H1 (cell line): ENCODE data around the gene UQCR10. TPM values are rescaled to one million over a fixed set of nuclear protein-coding genes. Genes with fewer than 3 reads are reported as not detected.
A peak's percentile ranks its signal among the peaks of the same experiment; 100 is the strongest.

Experiments
- CTCF ChIA-PET: fragments of 300-600 bp; sonication (Branson Sonifier 250); formaldehyde crosslinking; loops from one replicate; lab custom pipeline; 2021; ENCODE audit not compliant: partially characterized antibody; lab: Charles Lee
- POLR2A ChIA-PET: fragments of 300-600 bp; sonication (Branson Sonifier 250); formaldehyde crosslinking; loops from one replicate; lab custom pipeline; 2021; ENCODE audit warnings: inconsistent platforms; ENCODE audit not compliant: partially characterized antibody; lab: Charles Lee
- DNase-seq, 2 experiments: peaks; one replicate each; pipeline versions ENCODE4 v3.0.0 to v3.0.0-alpha.2; 2010 to 2022; ENCODE audit warnings: low spot score in 2 of 2, low read depth in 1 of 2, mixed read lengths in 1 of 2
- FAIRE-seq: peaks from 2 replicates; lab custom pipeline; 2011; peaks lifted over from hg19 to GRCh38; lab: Jason Lieb, UNC
- H2AFZ ChIP-seq: 2 replicates; pipeline ENCODE4 v1.8.1; 2012; ENCODE audit warnings: low read length, inconsistent platforms
- H2AK5ac ChIP-seq: 2 replicates; pipeline ENCODE4 v1.6.1; 2013; ENCODE audit warnings: low read depth, low read length
- H2BK120ac ChIP-seq: replicated peaks from 2 replicates; pipeline ENCODE3; 2013; ENCODE audit warnings: low read depth, low read length, inconsistent platforms
- H2BK12ac ChIP-seq: 2 replicates; pipeline ENCODE4 v1.6.1; 2013; ENCODE audit warnings: low read depth, low read length
- H2BK15ac ChIP-seq: 2 replicates; pipeline ENCODE4 v1.6.1; 2013; ENCODE audit warnings: low read length
- H2BK20ac ChIP-seq: 2 replicates; pipeline ENCODE4 v1.6.1; 2013; ENCODE audit warnings: low read length
- H2BK5ac ChIP-seq: 2 replicates; pipeline ENCODE4 v1.6.1; 2013; ENCODE audit warnings: low read depth, low read length
- H3K14ac ChIP-seq: 2 replicates; pipeline ENCODE4 v1.6.1; 2013; ENCODE audit warnings: inconsistent platforms; ENCODE audit not compliant: insufficient read length
- H3K18ac ChIP-seq: 2 replicates; pipeline ENCODE4 v1.6.1; 2013; ENCODE audit warnings: low read length; ENCODE audit errors: extremely low read depth
- H3K23ac ChIP-seq: 2 replicates; pipeline ENCODE4 v1.6.1; 2013; ENCODE audit warnings: inconsistent platforms; ENCODE audit not compliant: insufficient read length
- H3K23me2 ChIP-seq: 2 replicates; pipeline ENCODE4 v1.6.1; 2013; ENCODE audit warnings: low read depth, low read length
- H3K27ac ChIP-seq: 2 replicates; pipeline ENCODE4 v1.6.1; 2011; ENCODE audit warnings: low read depth, low read length, inconsistent platforms
- H3K27me3 ChIP-seq, 4 experiments: replicated peaks in 1 of 4; 1 replicate in 1 of 4; 2 replicates in 3 of 4; pipeline versions ENCODE4 v1.6.1 to v1.8.1; 2011 to 2013; ENCODE audit warnings: low read length in 3 of 4, mild to moderate bottlenecking in 3 of 4, inconsistent platforms in 2 of 4, mixed read lengths in 2 of 4, moderate library complexity in 1 of 4; ENCODE audit not compliant: control insufficient read depth in 3 of 4, insufficient read depth in 3 of 4; ENCODE audit errors: extremely low read depth in 1 of 4
- H3K36me3 ChIP-seq, 4 experiments: 2 replicates each; pipeline versions ENCODE4 v1.6.1 to v1.8.1; 2011 to 2013; ENCODE audit warnings: mild to moderate bottlenecking in 4 of 4, low read length in 3 of 4, moderate library complexity in 2 of 4, control low read depth in 1 of 4, inconsistent platforms in 1 of 4; ENCODE audit not compliant: insufficient read depth in 4 of 4, control insufficient read depth in 2 of 4
- H3K4ac ChIP-seq: replicated peaks from 2 replicates; pipeline ENCODE3; 2013; ENCODE audit warnings: low read length, low read depth, mixed read lengths, inconsistent platforms; ENCODE audit not compliant: insufficient read length
- H3K4me1 ChIP-seq, 4 experiments: replicated peaks in 1 of 4; 1 replicate in 1 of 4; 2 replicates in 3 of 4; pipeline versions ENCODE4 v1.6.1 to v1.8.1; 2011 to 2013; ENCODE audit warnings: low read length in 3 of 4, inconsistent platforms in 2 of 4, mixed read lengths in 1 of 4; ENCODE audit not compliant: insufficient read depth in 4 of 4, control insufficient read depth in 3 of 4
- H3K4me2 ChIP-seq, 2 experiments: 2 replicates each; pipeline versions ENCODE4 v1.6.1 to v1.8.1; 2011 to 2013; ENCODE audit warnings: low read depth in 2 of 2, low read length in 2 of 2, control low read depth in 1 of 2, inconsistent platforms in 1 of 2, mild to moderate bottlenecking in 1 of 2; ENCODE audit not compliant: insufficient read depth in 1 of 2
- H3K4me3 ChIP-seq, 4 experiments: fragments of 200-600, 300-600 bp in 1 of 4; sonication (generic), shearing (Covaris generic), sonication (Bioruptor Twin) in 1 of 4; 2 replicates each; pipeline versions ENCODE4 v1.5.1 to v1.8.1; 2011 to 2016; ENCODE audit warnings: low read length in 4 of 4, low read depth in 3 of 4, control low read depth in 2 of 4, inconsistent platforms in 2 of 4, mild to moderate bottlenecking in 2 of 4, mixed read lengths in 1 of 4, moderate library complexity in 1 of 4; ENCODE audit not compliant: insufficient read depth in 2 of 4; ENCODE audit errors: extremely low read depth in 1 of 4
- H3K56ac ChIP-seq: replicated peaks from 2 replicates; pipeline ENCODE3; 2013; ENCODE audit warnings: low read depth, mild to moderate bottlenecking, mixed read lengths, low read length, inconsistent platforms; ENCODE audit not compliant: insufficient read length
- H3K79me1 ChIP-seq: 2 replicates; pipeline ENCODE4 v1.6.1; 2013; ENCODE audit warnings: low read depth, low read length, control low read depth
- H3K79me2 ChIP-seq, 2 experiments: 2 replicates each; pipeline versions ENCODE4 v1.6.1 to v1.8.1; 2012 to 2013; ENCODE audit warnings: low read length in 2 of 2, mild to moderate bottlenecking in 2 of 2, inconsistent platforms in 1 of 2; ENCODE audit not compliant: insufficient read depth in 2 of 2, control insufficient read depth in 1 of 2
- H3K9ac ChIP-seq, 4 experiments: replicated peaks in 1 of 4; 1 replicate in 1 of 4; 2 replicates in 3 of 4; pipeline versions ENCODE4 v1.6.1 to v1.8.1; 2011 to 2013; ENCODE audit warnings: low read depth in 3 of 4, low read length in 3 of 4, control low read depth in 2 of 4, mild to moderate bottlenecking in 2 of 4, moderate library complexity in 2 of 4, inconsistent platforms in 1 of 4; ENCODE audit errors: extremely low read depth in 1 of 4
- H3K9me3 ChIP-seq, 2 experiments: 2 replicates each; pipeline versions ENCODE4 v1.6.1 to v1.8.1; 2012 to 2013; ENCODE audit warnings: mild to moderate bottlenecking in 2 of 2, moderate library complexity in 2 of 2, control low read depth in 1 of 2, inconsistent platforms in 1 of 2, low read depth in 1 of 2, low read length in 1 of 2, mixed read lengths in 1 of 2; ENCODE audit not compliant: insufficient read depth in 2 of 2
- H4K20me1 ChIP-seq, 2 experiments: replicated peaks in 1 of 2; 2 replicates each; pipeline versions ENCODE3 to v1.8.1; 2011 to 2013; ENCODE audit warnings: inconsistent platforms in 2 of 2, low read length in 2 of 2, mild to moderate bottlenecking in 1 of 2; ENCODE audit not compliant: insufficient read depth in 2 of 2, control insufficient read depth in 1 of 2
- H4K5ac ChIP-seq: 2 replicates; pipeline ENCODE4 v1.6.1; 2013; ENCODE audit warnings: low read length, low read depth, mixed read lengths, inconsistent platforms; ENCODE audit not compliant: insufficient read length
- H4K8ac ChIP-seq: 2 replicates; pipeline ENCODE4 v1.8.0; 2013; ENCODE audit warnings: mild to moderate bottlenecking, moderate library complexity, low read length, inconsistent platforms; ENCODE audit not compliant: insufficient read depth; ENCODE audit errors: extremely low read depth
- H4K91ac ChIP-seq: replicated peaks from 2 replicates; pipeline ENCODE3; 2013; ENCODE audit warnings: low read length, mixed read lengths, inconsistent platforms; ENCODE audit not compliant: insufficient read length
- WGBS, 2 experiments: shearing (Covaris generic) in 1 of 2; methylation state at CpG; one replicate each; pipeline versions ENCODE4 v1.1.6 to v1.1.7; 2013 to 2015; ENCODE audit warnings: low lambda C conversion rate in 2 of 2, mixed read lengths in 2 of 2, inconsistent platforms in 1 of 2, low coverage in 1 of 2, missing lambda C conversion rate in 1 of 2; ENCODE audit not compliant: insufficient replicate concordance in 2 of 2, insufficient coverage in 1 of 2, insufficient read length in 1 of 2; ENCODE audit errors: extremely low coverage in 1 of 2, missing lambda C conversion rate in 1 of 2; 5-methylcytosine and 5-hydroxymethylcytosine counted together
- polyA plus RNA-seq, 7 experiments: library from polyadenylated mRNA; depleted of rRNA in 3 of 7; stranded (reverse) in 5 of 7; unstranded in 2 of 7; fragments of >200 nt in 5 of 7; fragments of 200-250 nt in 2 of 7; gene quantifications; 1 replicate in 5 of 7; 2 replicates in 1 of 7; 4 replicates in 1 of 7; pipeline versions ENCODE4 v1.2.1 to v1.2.3, GENCODE V29; 2011 to 2013; ENCODE audit warnings: missing spikeins in 2 of 7, mixed read lengths in 2 of 7
- total RNA-seq: library from RNA; stranded (reverse); fragmentation: NEBNext Ultra II Directional; extraction: Animal tissue kit (Norgen Biotek cat#: 25700); gene quantifications from 2 replicates; pipeline ENCODE4 v1.2.1, GENCODE V29; 2021

UQCR10 gene
- total and polyA plus RNA-seq, 2 of the 8 experiments (the other 6 are each of a cell fraction or from before 2014, with no cell fraction given), result 102 to 260 TPM

DNA sequence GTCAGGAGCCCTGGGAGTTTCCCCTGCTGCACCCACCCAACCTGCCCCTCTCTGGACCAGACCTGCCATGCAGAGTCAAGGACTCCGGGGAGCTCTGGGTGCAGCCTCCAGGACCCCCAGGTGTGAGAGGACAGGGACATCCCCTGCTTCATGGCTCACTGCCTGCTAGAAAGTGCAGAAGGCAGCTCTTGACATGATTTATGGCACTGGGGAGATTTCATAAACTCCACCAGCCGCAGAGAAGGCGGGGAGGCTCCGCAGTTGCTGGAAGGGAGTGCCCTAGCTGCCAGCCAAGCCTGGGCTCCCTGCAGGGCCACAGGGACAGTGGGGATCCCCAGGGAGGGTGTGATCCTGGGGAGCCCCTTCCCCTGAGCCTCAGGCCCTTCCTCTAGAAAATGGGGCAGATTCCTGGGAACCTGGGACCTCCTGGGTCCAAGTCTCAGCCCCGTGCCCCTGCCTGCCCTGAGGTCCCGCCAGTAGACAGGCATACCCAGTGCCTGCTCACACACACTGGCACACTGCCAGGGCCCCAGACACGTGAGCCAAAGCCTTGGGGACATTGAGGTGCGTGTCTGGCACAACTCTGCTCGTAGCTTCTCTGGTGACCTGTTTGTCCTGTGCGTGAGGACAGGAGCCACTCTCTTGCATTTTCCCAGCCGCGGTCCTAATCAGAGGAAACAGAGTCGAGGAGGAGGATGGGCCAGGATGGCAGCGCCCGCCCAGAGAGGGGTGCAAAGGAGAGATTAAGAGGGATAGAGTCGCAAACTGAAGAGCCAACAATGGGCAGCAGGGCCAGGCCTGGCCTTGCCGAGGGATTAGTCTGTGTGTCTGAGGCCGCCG lies 33.6 kb upstream of the UQCR10 start:
- POLR2A ChIA-PET, result interaction anchor here (1.0 kb wide), 1 partner anchor 17 kb away, joined by 3 read pairs; no protein-coding TSS in a partner anchor

More for the DNA sequence above, 33.6 kb upstream of the UQCR10 start:
- H4K91ac ChIP-seq, result no peak overlapping the region
- FAIRE-seq (no peak), DNase-seq (no peak)
- no peak overlapping the region for H3K56ac ChIP-seq
- H3K9ac ChIP-seq, result no peak overlapping the region
- no peak overlapping the region for H3K23ac ChIP-seq
- no peaks in the 10 kb centered on the region for H4K20me1 ChIP-seq
- H3K18ac ChIP-seq, result no peak overlapping the region
- H4K5ac ChIP-seq, result no peak overlapping the region
- no peak overlapping the region for H3K4me2 ChIP-seq
- H3K4me3 ChIP-seq, result no peak overlapping the region
- H2AK5ac ChIP-seq, result no peak overlapping the region
- no peak overlapping the region for H3K14ac ChIP-seq
- CTCF ChIA-PET, result interaction anchor here (0.6 to 2.8 kb wide), 11 partner anchors 11 to 521 kb away, joined by 3 to 7 read pairs (median 3); no protein-coding TSS in a partner anchor
- H3K9me3 ChIP-seq, result no peaks in the 10 kb centered on the region
- H4K8ac ChIP-seq, result no peak overlapping the region; the same call in 1 of the 2 replicates
- no peaks in the 10 kb centered on the region for H3K79me1 ChIP-seq
- no peak overlapping the region for H2BK20ac ChIP-seq
- H2BK5ac ChIP-seq, result 0 out of 2 replicates have a peak overlapping the region, but pooled peaks have one; percentile 30
- peaks cover 0 to 12% (median 7%) of the 10 kb centered on the region in 4 experiments; a peak in 6 of 7 replicates for H3K4me1 ChIP-seq
- H3K27me3 ChIP-seq, result no peaks in the 10 kb centered on the region
- no peaks in the 10 kb centered on the region for H3K36me3 ChIP-seq
- no peak overlapping the region for H2BK120ac ChIP-seq
- no peak overlapping the region for H3K4ac ChIP-seq
- no peak overlapping the region for H2BK15ac ChIP-seq
- no peak overlapping the region for H2AFZ ChIP-seq
- H2BK12ac ChIP-seq, result no peak overlapping the region
- no peaks in the 10 kb centered on the region for H3K79me2 ChIP-seq
- H3K23me2 ChIP-seq, result no peaks in the 10 kb centered on the region
- 90% methylated on average over 19 of the region's 19 CpGs; no CpG with 5 or more reads in 1 of the 2 experiments for WGBS, 2 experiments
- H3K27ac ChIP-seq, result no peak overlapping the region
